Inferior parietal cortex (tissue), 1 donor: ENCODE data around the gene MYO9B.
"Not testable (repeated sequence)": the region's sequence is repeated elsewhere in the genome, so short reads cannot be mapped to it uniquely, and the experiment has no call there.

ENCODE experiments used
- DNase-seq: peaks from one replicate; pipeline ENCODE4 v3.0.0-alpha.2; 2016; ENCODE audit errors: extremely low spot score

The MYO9B gene

GRCh38 chr19:17145546-17146497, 70.2 kb downstream of the MYO9B start:
- no peak for DNase-seq

- DNase-seq, result no peak
Measured at GRCh38 chr19:17148130-17148529, 72.6 kb downstream of the MYO9B start.

- no peak for DNase-seq
Measured at GRCh38 chr19:17149393-17150135, 74.0 kb downstream of the MYO9B start.

GRCh38 chr19:17153996-17154395, 78.4 kb downstream of the MYO9B start:
- DNase-seq, result no peak

GRCh38 chr19:17155251-17155650, 79.7 kb downstream of the MYO9B start:
- no peak for DNase-seq

GRCh38 chr19:17156296-17156946, 80.8 kb downstream of the MYO9B start:
- DNase-seq, result no peak

- no peak for DNase-seq
Measured at GRCh38 chr19:17156947-17157302, 81.3 kb downstream of the MYO9B start.

- DNase-seq, result no peak
Measured at GRCh38 chr19:17158584-17158983, 83.0 kb downstream of the MYO9B start.

- DNase-seq, result no peak
Measured at GRCh38 chr19:17159466-17160393, 84.2 kb downstream of the MYO9B start.

GRCh38 chr19:17160908-17161307, 85.3 kb downstream of the MYO9B start:
- no peak for DNase-seq

- DNase-seq, result not testable (repeated sequence)
Measured at GRCh38 chr19:17162131-17162530, 86.6 kb downstream of the MYO9B start.

GRCh38 chr19:17162580-17162979, 87.0 kb downstream of the MYO9B start:
- DNase-seq, result no peak

GRCh38 chr19:17163652-17164051, 88.1 kb downstream of the MYO9B start:
- no peak for DNase-seq

- no peak for DNase-seq
Measured at GRCh38 chr19:17164639-17165038, 89.1 kb downstream of the MYO9B start.

GRCh38 chr19:17165715-17166114, 90.1 kb downstream of the MYO9B start:
- no peak for DNase-seq

- no peak for DNase-seq
Measured at GRCh38 chr19:17170538-17171297, 95.1 kb downstream of the MYO9B start.

- DNase-seq, result no peak
Measured at GRCh38 chr19:17171874-17172273, 96.3 kb downstream of the MYO9B start.

- DNase-seq, result no peak
Measured at GRCh38 chr19:17172624-17173345, 97.2 kb downstream of the MYO9B start.

- no peak for DNase-seq
Measured at GRCh38 chr19:17178291-17178690, 102.7 kb downstream of the MYO9B start.
